GM10847 (cell line): ENCODE data around the gene MAMSTR.

Experiments
- POLR2A ChIP-seq: IDR thresholded peaks from 2 replicates; pipeline ENCODE4 v1.6.1; 2011; ENCODE audit not compliant: insufficient read length; ENCODE audit errors: extremely low read depth

MAMSTR gene, protein sequence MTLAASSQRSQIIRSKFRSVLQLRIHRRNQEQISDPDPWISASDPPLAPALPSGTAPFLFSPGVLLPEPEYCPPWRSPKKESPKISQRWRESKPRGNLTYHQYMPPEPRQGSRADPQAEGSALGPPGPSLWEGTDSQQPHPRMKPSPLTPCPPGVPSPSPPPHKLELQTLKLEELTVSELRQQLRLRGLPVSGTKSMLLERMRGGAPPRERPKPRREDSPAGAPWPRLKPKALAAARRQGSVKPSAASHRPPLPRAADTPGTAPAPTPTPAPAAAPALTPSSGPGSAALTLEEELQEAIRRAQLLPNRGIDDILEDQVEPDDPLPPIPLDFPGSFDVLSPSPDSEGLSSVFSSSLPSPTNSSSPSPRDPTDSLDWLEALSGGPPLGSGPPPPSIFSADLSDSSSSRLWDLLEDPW

DNA sequence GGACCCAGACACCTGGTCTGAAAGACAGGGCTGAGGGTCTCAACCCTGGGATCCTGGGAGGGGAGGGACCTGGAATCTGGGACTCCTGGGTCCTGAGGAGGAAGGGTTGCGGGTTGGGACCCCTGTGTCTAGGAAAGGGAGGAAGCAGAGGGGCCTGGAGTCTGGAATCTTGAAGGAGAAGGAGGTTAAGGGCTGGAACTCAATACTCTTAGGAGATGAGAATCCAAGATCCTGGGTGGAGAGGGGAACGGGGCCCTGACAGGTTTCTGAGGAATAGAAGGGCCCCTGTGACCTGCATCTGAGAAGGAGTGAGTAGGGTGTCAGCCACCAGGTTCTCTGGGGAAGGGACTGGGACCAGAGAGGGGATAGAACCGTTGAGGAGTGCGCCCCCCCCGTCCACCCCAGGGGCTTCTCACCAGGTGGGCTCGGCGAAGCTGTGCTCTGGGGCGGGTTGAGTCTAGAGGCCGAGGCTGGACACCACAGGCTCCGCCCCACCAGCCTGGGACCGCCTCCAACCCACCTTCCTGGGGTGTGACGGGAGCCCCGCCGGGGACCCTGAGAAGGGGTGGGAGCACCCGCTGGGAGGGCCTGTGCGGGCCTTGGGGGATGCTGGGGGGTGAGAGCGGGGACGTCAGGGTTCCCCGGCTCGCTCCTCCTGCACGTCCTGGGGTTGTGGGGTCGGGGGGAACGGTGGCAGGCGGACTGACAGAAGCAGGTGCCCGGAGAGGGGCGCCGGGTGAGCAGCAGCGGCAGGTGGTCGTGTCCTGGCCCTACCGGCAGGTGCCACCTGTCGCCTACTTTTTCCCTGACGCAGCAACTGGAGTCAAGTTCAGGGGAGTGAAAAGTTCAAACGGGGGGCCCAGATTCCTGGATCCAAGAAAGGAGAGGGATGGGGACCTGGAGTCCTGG lies at the start of gene MAMSTR:
Gene MAMSTR, minus strand, starts transcription at position 463 of the 909 bp plus-strand sequence. CDS start 694 bp downstream, outside the sequence.
- TF ChIP-seq POLR2A, result no peak

DNA sequence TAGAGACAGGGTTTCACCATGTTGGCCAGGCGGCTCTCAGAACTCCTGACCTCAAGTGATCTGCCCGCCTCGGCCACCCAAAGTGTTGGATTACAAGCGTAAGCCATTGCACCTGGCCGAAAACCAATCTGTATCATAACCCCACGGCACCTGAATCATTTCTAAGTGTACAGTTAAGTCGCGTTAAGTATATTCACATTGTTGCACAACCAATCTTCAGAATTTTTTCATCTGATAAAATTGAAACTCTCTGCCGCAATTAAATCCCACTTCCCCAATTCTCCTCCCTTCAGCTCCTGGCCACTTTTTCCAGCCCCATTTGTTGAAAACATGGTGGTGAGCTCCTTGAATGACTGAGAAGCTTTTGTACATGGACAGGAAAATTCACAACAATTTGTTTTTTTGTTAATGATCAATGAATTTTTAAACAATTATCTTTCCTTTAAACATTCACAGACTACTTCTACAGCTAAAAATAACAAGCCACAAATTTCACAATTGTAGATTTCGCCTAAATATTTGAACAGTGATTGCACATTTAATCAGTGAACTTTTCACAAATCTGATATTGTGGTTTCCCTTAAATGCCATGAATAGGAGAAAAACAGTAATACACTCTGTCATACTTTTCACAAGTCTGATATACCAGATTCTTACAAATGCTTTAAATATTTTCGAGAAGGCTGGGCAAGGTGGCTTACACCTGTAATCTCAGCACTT lies 49.6 kb upstream of the MAMSTR start:
- TF ChIP-seq POLR2A, result no peak

DNA sequence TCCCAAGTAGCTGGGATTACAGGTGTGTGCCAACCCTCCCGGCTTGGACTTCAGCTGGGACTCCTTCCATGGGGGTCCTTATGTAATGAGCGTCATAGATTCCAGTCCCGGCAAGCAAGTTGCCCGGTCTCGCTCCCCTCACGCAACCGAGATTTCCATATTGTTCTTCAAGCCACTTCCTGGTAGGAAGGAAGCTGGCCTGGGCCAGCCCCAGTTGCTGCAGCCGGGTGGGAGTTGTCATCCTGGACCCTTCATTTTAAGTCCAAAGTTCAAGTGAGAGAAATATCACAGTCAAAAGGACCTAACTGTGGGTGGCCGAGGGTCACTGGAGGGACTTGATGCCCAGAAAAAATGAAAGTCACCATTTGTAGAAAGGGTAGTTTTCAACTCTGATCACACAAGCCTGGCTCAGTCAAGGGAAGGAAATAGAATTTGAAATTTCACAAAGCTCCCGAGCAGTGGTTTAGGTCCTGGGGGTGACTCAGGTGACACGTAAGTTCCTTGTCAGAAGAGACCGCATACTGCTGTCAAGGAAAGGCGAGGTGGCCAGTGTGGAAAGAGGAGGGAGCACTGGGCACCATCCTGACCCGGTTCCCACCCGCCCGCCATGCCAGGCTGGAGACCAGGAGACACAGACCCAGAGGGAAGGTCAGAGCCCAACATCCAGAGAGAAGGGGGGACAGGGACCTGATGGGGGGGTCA lies 41.1 kb upstream of the MAMSTR start:
- no peak for TF ChIP-seq POLR2A

DNA sequence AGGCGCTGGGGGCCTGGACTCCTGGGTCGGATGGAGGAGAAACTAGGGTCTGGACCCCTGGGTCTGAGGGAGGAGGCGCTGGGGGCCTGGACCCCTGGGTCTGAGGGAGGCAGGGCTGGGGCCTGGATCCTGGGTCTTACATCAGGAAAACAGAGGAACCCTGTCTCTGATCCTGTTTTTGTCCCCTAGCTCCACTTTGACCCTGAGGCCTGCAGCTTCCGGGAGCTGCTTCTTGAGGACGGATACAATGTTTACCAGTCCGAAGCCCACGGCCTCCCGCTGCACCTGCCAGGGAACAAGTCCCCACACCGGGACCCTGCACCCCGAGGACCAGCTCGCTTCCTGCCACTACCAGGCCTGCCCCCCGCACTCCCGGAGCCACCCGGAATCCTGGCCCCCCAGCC lies 38.2 kb upstream of the MAMSTR start:
- no peak for TF ChIP-seq POLR2A

DNA sequence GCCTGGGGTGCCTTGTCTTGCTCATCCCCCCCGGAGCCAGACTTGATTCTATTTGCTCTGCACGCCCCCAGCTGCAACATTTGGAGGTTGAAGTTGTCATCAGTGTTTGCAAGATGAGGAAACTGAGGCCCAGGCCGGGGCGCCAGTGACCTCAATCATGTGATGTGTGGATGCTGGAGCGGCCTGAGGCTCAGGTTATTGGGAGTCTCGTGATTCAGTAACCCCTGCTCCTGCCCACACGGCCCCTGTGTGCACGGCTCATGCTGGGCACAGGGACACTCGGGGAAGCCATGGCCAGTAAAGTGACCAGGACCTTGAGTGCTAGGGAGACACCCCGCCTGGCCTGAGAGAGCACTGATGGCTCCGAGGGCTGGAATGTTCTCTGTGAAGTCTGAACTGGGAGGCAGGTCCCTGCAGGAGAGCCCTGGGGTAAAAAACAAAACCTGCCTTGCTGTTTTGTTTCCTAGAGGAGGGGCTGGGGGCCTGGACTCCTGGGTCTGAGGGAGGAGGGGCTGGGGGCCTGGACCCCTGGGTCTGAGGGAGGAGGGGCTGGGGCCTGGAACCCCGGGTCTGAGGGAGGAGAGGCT lies 37.7 kb upstream of the MAMSTR start:
- TF ChIP-seq POLR2A, result no peak

DNA sequence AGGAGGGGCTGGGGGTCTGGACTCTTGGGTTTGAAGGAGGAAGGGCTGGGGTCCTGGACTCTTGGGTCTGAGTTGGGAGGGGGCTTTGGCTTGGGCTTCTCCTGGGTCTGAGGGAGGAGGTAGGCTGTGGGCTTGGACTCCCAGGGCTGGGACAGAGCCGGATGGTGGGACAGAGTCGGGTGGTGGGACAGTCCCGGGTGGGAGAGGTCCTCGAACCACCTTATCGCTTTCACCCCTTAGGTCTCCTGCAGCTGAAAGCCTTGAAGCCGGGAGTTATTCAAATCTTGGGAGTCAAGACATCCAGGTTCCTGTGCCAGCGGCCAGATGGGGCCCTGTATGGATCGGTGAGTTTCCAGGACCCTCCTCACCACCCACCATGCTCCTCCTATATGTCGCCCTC lies 37.2 kb upstream of the MAMSTR start:
- TF ChIP-seq POLR2A, result no peak

DNA sequence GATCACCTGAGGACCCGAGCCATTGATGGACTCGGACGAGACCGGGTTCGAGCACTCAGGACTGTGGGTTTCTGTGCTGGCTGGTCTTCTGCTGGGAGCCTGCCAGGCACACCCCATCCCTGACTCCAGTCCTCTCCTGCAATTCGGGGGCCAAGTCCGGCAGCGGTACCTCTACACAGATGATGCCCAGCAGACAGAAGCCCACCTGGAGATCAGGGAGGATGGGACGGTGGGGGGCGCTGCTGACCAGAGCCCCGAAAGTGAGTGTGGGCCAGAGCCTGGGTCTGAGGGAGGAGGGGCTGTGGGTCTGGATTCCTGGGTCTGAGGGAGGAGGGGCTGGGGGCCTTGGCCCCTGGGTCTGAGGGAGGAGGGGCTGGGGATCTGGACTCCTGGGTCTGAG lies 36.7 kb upstream of the MAMSTR start:
- TF ChIP-seq POLR2A, result no peak

DNA sequence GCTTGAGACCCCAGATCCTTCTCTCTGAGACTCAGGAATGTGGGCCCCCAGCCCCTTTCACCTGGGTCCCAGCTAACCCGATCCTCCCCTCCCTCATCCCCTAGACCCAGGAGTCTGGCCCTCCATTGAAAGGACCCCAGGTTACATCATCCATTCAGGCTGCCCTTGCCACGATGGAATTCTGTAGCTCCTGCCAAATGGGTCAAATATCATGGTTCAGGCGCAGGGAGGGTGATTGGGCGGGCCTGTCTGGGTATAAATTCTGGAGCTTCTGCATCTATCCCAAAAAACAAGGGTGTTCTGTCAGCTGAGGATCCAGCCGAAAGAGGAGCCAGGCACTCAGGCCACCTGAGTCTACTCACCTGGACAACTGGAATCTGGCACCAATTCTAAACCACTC lies 36.3 kb upstream of the MAMSTR start:
- TF ChIP-seq POLR2A, result no peak

DNA sequence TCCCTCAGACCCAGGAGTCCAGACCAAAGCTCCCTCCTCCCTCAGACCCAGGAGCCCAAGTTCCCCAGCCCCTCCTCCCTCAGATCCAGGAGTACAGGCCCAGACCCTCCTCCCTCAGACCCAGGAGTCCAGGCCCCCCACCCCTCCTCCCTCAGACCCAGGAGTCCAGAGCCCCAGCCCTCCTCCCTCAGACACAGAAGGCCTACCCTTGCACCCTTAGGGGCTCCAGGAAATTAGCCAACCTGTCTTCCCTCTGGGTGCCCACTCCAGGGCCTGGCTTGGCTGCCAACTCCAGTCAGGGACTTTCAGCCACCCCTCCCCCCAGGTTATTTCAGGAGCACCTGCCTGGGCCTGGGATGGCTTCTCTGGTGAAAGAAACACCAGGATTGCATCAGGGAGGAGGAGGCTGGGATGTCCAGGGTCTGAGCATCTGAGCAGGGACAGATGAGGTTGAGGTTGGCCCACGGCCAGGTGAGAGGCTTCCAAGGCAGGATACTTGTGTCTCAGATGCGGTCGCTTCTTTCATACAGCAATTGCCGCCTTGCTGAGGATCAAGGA lies 35.6 kb upstream of the MAMSTR start, which contains the start of gene FGF21:
Gene FGF21, plus strand, starts transcription at position 441 of the 558 bp plus-strand sequence. CDS start 713 bp downstream, outside the sequence.
- TF ChIP-seq POLR2A, result no peak

DNA sequence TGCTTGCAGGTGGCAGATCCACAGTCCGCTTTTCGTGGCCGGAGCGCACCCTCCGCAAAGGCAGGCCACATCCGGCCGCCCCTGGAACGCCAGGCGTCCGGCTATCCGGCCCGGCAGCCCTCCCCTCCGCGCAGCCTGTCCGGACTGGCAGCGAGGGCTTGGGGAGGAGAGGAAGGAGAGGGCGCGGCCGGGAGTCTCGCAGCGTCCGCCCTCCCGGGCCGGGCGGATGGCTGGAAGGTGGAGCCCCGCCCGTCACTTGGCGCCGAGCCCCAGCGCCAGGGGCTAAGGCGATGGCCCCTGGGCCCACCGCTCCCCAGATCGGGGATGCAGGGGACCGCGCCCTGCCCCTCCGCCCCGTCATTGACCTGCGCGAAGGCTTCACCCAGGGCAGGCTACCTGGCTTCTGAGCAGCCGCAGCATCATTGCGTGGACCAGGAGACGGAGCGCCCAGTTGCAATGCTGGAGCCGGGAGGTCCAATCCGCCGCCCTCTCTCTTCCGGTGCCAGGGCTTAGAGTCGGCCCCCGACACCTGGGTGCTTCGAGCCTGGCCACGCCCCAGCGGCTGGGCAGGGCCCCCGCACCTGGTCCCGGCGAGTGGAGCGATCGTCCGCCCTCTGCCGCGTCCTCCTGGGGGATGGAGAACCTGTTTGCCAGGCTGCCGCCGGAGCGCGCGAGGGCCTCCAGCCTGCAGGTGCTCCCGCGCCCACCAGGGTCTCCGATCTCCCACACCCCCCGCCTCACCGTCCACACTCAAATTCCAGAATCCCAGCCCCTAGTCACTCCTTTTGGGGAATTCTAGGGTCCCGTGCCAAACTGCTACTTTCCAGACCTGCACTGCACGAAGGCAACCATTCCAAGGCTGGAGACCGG lies 33.2 kb upstream of the MAMSTR start, which contains the start of gene FUT1:
Gene FUT1, minus strand, starts transcription at position 146 of the 870 bp plus-strand sequence. CDS start 1,360 bp downstream, outside the sequence.
- TF ChIP-seq POLR2A, result no peak

DNA sequence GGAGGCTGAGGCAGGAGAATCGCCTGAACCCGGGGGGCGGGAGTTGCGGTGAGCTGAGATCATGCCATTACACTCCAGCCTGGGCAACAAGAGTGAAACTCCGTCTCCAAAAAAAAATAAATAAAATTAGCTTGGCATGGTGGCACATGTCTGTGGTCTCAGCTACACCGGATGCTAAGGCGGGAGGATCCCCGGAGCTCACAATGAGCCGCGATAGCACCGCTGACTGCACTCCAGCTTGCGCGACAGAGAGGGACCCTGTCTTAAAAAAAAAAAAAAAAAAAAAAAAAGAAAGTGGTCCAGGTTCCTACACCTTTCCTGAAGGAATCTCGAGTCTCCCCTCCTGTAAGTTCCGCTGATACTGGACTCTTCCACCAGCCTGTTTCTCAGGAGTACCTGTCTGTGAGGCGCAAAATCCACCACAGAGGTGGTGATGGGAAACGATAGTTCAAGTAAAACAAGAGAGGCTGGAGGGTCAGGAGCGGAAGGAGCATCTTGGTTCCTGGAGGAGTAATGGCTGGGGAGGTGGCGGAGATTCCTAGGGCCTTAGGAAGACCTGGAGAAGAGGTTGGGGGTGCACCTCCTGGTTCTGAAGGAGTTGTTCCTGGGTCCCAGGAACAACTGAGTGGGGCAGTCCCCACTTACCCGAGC lies 32.4 kb upstream of the MAMSTR start:
- no peak for TF ChIP-seq POLR2A

DNA sequence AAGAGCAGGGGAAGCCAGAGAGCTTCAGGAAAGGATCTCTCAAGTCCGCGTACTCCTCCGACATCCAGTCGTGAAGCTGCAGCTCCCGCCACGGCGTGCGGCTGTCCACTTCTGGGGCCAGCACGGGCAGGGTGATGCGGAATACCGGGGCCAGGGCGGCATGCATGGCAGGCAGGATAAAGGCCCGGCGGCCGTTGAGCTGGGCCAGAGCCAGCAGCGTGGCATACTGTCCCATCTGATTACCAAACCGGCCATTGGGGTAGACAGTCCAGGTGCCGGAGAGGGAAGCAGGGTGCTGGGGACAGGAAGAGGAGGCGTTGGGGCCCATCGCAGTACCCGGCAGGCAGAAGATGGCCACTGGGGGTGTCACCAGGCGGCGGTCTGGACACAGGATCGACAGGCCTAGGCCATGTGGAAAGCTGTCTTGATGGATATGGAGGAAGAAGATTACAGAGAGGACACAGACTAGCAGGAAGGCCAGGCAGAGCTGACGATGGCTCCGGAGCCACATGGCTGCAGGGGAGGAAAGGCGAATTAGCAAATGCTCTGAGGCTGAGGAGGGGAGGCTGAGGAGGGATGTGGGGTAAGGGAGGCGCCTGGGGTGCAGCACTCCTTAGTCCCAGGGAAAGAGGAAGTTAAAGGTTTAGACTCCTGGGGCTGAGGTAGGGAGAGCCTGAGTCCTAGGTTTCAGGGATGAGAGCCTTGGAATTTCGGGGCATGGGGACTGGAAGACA lies 31.4 kb upstream of the MAMSTR start:
- TF ChIP-seq POLR2A, result no peak

DNA sequence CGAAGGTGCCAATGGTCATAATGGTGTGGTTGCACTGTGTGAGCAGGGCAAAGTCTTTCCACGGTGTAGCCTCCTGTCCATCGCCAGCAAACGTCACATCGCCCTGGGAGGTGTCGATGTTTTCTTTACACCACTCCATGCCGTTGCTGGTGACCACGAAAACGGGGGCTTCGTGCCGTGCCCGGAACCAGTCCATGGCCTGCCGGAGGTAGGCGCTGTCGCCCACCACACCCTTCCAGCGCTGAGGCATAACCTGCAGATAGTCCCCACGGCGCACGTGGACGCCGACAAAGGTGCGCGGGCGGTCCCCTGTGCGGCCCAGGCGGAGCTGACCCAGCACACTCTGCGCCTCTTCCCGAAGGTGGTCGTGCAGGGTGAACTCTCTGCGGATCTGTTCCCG lies 30.8 kb upstream of the MAMSTR start:
- TF ChIP-seq POLR2A, result no peak
